Cardiac septum (tissue), 1 donor: Measurements from ENCODE around the gene CERKL. TPM values are rescaled to one million over a fixed set of nuclear protein-coding genes. Genes with fewer than 3 reads are reported as not detected.

Experiments used
- DNase-seq: peaks from one replicate; pipeline ENCODE4 v3.0.0-alpha.2; 2020; ENCODE audit warnings: low spot score
- intact Hi-C: fragments of 100-400 bp; cut with DNase I; formaldehyde crosslinking; loops from one replicate; pipeline ENCODE4 v1.14.0; 2022
- total RNA-seq: library from RNA; stranded (reverse); fragmentation: NEBNext Ultra II Directional; extraction: Animal tissue kit (Norgen Biotek cat#: 25700); gene quantifications from one replicate; pipeline ENCODE4 v1.2.1, GENCODE V29; 2021
- donor health status: DM: no; HTN: no; CAD: no.

Gene CERKL
- total RNA-seq, 1 donor from 2014 or later: 0.11 TPM

DNA sequence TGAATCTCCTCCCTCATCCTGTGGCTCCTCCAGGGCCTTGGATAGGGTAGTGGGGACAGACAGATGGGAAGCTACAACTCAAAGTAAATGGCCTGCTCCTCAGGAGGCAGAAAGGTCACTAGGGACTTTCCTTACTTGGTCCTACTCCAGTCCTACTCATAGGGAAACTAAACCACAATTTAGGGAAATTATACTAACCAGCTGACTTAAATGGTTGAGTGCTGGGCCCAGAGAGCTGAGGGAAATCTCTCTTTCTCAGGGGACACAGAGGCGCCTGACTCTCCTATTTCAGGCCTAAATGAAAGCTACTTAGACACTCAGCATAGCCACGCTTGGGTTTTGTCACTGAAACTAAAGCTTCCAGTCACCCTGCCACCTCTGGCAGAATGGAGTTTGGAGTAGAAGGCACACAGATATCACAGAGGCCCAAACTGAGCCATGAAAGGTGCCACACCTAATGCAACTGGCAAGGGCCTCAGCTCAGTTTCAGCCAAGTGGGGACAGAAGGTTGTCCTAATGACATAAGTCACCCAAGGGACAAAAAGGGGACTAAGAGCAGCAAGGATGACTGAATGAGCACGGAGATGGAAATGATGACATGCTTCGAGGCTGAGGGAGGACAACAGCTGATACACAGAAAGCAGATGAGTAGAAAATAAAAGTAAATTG, 24.0 kb downstream of the CERKL start:
- intact Hi-C loops: no loop called here
- no peak for DNase-seq

DNA sequence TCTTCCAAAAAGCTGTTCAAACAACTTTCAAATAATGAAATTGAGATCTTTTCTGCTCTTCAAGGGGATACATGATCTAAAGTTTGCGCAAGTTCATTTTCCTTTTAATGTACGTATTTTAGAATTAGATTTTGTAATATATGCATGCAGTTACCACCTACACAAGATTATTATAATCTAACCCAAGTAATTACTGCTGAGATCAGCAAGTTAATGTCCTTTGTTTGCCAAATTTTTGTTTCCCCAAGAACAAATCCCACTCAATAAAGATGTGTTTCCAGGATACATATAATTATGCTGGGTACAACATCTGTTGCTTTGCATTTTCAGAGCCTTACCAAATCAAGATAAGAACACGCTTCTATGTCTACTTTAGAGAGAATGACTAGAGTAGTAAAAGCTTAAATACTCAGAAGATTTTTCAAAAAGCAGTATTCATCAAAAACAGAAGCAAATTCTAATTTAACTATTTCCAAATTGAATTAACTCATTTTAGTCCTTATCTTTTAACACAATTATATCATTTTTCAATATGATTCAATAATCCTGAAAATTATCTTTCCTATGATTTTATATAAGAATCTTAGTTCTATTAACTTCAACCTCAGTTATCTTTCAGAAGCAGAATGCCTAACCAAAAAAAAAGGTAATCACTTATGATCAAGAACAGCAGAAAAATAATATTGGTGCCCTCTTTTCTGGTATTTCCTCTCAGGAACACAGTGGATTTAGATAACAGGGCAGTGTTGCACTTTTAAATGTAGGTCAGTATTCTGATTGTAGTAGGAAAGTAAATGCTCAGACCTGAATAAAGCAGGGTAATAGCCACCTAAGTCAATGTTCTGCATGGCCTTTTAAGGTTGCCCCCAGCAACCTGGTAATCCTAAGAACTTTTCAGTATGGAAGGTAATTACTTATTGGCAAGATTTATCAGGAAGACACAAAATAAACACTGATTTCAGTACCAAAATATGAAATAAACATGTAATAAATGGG, 28.0 kb downstream of the CERKL start:
- intact Hi-C loops: no loop called here
- DNase-seq: no peak

DNA sequence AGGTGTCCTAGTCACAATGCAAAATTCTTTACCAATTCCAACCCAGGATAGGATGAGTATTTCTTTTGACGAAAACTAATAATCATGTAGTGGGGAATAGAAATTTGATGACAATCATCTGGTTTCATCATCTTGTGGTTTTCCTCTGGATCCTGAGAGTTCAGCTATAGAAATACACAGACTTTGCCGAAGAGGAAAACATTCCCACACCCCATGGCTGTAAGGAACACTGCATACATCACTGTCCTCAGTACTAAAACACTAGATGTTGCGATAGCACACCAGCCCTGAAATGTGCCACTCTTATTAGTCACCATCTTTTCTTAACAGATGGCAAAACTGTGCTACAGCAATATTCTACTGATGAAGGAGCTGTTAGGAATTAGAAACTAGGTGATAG, 29.4 kb downstream of the CERKL start:
- intact Hi-C loops: no loop called here
- DNase-seq: no peak

DNA sequence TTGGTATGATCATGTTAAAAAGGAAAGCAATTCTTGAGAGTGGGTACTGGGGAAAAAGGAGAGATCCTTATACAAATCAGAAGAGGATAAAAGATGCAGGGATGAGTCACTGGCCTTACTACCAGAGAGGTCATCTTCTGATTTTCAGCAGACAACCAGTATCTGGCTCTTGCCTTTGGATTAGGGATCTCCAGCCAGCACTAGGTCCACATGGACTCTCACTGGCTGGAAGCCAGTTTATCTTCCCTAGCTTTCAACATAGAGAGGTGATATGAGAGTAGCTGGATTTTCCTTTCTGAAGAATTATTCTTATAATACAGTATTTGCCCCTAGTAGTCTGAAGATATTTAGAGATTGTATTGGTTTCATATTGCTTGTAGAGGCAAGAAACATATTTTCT, 30.2 kb downstream of the CERKL start:
- DNase-seq: no peak
- intact Hi-C loops: no loop called here

DNA sequence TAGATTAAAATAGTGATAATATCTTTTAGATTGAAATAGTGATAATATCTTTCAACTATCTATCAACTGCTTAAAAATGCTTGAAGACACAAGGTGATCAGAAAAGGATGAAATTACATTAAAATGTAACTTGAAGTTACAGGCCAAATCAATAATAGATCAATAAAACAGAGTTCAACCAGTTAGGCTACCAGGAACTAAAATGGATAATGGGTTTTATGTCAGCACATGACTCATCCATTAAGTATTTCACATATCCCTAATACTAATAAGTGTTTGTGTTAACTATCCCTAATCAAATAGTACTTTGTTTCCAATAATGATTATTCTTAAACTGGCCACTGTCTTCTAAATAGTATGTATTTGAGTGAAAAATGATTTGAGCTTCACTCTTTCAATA, 33.7 kb downstream of the CERKL start:
- intact Hi-C loops: no loop called here
- DNase-seq: no peak

DNA sequence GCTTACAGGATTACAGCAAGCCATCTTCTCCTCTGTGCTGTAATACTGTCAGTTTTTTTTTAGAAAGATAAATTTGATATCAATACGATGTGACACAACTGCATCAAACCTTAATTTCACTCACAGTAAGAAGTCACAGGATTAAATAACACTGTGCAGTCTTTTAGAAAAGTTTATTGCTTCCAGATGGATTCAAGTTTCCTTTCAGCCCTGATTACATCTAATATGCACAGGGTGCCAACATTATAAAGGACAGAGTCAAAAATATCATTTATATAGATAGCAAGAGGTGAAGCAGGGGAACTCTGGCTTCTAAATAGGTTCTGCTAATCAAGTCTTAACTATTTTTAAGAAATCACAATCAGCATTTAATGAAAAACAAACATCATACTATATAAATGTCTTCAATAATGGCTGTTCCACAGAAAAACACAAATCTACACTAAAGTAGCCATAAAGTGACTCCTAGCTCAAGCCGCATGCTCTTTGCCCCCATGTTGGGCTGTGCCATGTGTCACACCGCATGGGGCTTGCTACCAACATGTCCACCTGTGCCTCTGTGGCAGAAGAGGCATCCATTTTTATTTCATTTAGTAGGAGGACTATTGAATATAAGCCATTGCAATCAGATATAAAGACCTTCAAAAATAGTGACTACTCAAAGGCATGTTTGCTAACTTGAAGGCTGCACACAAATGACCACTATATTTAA, 35.0 kb downstream of the CERKL start:
- DNase-seq: no peak
- intact Hi-C loops: no loop called here

DNA sequence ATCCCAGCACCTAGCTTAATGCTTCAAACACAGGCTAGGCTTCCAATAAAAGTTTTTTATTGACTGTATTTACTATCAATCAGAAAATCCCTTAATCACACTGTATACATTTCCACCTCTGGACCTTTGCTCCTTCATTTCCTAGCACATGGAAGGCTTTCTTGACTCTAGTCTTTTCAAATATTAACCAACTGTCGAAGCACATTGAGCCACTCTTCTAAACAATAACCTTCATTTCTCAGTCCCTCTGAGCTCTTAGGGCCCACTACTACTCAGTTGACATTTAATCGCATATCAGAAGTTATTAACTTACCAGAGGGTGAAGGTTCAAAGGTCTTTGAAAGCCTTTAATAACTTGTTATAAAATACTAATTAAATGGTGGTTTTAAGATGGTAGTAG, 37.4 kb downstream of the CERKL start:
- intact Hi-C loops: no loop called here

DNA sequence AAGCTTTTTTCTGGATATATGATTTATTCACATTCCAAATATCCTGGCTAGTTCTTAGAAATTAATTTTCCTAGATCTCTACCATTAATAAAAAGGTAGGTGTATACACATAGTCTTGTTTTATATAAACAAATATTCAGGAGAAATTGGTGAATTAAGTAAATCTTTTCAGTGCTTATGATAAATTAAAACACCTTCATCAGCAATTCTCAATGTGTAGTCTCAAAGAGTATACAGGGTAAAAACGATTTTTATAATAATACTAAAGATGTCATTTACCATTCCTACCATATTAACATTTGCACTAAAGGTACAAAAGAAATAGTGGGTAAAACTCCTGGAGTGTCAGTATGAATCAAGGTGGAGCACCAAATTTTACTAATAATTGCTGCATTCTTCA, 40.2 kb downstream of the CERKL start:
- no peak for DNase-seq
- intact Hi-C loops: no loop called here

More for the DNA sequence above, 37.4 kb downstream of the CERKL start:
- DNase-seq: no peak

DNA sequence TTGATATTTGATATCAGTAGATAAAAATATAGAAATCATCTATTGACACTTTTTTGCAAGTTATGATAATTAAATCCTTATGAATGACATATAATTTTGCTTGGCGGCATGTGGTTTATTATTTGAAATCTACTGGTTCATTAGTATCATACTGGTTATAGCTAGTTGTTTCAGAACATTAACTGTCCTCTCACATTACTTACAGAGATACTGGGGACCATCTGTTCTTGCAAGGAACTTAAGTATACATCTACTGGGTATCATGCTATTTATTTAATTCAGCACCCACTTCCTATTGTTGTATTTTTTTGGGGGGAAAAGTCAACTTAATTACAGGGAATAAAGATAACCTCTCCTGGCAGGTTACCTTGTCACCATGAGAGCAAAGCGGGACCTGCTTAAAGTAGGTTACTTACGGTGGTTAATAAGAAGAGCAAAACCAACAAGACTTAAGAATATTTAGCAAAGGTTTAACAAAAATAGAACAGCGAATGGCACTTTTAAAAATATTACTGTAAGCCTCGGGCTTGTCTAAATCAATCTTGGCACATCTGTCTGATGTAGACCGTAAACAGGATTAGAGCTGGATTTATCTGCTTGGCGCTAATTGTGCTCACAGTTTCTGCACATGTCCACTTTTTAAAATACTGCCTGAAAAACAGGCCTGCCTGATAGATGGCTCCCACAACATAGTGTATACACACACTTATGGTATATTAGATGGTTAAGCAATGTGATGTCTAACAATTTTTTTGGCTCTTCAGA, 41.8 kb downstream of the CERKL start:
- intact Hi-C loops: no loop called here
- no peak for DNase-seq

DNA sequence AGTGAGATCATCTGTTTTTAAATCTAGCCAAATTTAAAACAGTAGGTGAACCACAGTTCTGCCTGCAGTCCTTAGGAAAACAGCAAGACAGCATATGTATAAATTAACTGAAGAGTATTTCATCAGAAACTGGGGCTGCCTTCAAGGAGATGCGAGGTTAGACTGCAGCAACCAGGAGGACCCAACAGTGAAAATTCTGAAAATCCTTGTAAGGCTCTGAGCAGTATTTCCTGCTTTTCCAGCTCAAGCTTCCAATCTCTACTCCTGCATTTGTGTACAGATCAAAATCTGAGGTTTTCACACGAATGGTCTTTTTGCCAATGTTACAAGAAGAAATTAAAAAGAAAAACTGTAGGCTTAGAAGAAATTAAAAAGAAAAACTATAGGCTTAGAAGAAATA, 43.7 kb downstream of the CERKL start:
- intact Hi-C loops: no loop called here
- DNase-seq: no peak

DNA sequence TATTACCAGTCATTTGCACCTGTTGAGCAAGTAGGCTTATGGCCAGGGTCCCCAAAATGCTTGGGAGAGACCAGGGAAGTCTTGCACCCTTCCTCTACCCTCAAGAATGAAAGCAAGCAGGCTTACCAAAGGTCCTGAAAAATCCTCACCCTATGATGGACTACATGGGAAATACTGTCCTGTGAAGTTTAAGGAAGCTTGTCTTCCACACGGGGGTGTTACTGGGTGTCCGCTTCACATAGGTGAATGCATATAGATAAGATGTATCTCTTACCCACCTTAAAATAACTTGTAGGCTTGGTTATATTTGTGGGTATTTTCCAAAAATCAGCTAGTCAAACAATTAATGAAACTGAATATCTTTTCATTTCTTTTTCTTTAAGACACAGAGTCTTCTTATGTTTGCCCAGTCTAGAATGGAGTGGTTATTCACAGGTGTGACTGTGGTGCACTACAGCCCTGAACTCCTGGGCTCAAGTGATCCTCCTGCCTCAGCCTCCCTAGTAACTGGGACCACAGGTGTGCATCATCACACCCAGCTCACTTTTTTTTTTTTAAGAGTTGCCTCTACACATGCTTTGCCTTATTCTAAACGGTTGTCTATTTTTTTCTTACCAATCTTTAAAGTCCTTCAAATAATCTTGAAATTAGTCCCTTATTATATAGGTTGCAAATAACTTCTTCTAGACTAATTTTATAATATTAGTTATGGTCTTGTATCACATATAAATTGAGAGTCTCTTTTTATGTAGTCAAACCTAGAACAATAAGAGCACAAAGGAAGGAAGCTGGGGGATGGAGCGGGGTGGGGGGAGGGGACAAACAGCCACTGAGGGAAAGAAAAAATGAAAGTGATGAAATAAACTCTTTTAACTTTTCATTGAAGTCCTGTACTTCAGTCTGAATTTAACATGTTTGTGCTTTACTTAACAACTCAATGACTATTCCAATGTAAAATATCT, 49.0 kb downstream of the CERKL start:
- DNase-seq: no peak
- intact Hi-C loops: no loop called here

DNA sequence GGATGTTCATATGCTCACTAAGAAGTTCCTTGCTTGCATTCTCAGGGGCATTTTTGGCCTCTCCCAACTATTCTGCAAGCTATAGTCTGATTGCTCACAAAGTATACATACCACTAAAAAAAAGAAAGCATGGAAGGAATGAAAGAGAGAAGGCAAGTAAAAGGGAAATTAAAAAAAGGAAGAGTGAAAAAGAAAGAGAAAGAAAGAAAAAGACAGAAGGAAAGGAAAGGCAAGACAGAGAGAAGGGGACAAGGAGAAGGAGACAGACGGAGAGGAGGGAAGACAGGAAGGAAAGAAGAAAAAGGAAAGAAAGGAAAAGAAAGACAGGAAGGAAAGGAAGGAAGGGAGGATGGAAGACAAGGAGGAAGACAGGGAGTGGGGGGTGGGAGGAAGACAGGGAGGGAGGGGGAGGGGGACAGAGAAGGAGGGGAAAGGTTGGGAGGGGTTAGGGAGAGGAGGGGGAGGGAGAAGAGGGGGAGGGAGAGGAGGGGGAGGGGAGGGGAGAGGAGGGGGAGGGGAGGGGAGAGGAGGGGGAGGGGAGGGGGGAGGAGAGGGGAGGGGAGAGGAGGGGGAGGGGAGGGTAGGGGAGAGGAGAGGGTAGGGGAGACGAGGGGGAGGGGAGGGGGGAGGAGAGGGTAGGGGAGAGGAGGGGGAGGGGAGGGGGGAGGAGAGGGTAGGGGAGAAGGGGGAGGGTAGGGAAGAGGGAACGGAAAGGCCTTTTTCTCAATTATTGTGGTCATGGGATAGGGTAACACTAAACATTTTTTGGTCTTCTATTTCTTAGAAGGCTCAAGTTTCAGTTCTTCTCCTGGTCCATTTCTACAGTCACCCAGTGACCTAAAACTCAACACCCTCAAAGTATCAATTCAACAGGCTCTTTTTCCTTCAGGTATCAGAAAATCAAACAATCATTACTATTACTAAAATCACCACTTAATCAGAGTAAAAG, 50.7 kb downstream of the CERKL start:
- intact Hi-C loops: no loop called here

DNA sequence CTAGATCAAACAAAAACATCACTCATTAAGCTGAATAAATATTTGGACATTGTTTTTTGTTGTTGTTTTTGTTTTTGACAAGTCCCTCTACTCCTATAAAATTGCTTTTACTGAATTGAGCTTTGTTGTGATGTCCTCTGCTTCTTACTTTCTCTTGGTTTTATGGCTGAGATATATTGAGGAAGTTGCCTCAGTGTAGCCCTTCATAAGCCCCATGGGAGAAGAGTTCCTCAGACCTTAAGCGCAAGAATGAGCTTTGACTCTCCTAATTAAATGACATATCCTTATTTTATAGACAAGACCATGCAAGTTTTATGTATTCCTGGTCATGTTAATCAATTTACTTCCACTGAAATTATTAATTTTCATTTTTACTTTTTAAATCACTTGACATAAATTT, 54.9 kb downstream of the CERKL start:
- intact Hi-C loops: no loop called here

More for the DNA sequence above, 50.7 kb downstream of the CERKL start:
- no peak for DNase-seq

DNA sequence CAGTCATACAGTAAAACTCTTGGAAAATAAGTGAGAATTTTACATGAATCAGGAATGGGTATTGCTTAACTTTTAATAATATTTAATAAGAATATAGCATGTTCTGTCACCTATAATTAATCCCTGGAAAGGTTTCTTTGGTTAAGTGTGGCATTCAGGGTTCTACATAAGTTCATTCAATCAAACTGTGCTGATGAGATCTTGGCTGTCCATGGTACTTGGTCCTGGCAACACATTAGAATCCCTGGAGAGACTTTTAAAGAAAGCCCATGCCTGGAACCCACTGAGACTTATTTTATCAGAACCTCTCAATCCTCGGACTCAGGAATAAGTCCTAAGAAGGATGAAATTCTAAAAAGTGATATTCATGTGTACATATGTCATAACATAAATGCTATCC, 60.3 kb downstream of the CERKL start:
- DNase-seq: no peak
- intact Hi-C loops: no loop called here

More for the DNA sequence above, 54.9 kb downstream of the CERKL start:
- DNase-seq: no peak

DNA sequence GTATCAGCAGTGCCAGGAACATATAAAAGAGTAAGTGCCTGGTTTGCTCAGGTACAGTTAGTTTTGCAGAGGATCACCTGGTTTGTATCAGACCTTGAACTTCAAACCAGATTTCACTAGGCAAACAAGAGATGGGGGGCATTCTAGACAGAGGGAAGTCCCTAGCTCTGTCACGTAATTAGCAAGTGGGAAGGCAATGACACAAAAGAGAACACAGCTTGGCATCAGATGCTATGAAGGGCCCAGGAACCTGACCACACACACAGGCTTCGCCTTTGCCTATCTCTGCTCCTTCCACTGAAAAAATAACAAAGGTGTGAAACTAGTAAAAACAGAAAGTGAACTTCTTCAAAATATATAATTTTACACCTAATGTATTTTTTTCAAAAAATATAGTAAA, 62.6 kb downstream of the CERKL start:
- no peak for DNase-seq
- intact Hi-C loops: no loop called here

DNA sequence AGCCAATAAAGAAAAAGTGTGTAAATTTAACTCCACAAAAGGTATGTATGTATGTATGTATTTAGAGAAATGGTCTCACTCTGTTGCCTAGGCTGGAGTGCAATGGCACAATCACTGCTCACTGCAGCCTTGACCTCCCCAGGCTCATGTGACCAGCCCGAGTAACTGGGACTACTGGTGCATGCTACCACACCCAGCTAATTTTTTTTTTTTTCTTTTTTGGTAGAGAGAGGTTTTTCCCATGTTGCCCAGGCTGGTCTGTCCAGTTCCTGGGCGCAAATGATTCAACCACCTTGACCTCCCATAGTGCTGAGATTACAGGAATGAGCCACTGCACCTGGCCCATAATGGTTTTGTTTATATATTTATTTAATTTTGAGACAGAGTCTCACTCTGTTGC, 67.1 kb downstream of the CERKL start:
- DNase-seq: no peak

DNA sequence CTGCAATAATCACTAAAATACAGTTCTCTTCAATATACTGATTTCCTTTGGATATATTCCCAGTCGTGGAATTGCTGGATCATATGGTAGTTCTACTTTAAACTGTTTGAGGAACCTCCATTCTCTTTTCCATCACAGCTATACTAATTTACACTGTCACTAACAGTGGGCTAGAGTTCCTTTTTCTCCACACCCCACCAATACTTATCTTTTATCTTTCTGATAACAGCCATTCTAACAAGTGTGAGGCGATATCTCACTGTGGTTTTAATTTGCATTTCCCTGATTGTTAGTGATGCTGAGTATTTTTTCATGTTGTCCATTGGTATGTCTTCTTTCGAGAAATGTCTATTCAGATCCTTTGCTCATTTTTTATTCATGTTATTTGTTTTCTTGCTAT, 68.4 kb downstream of the CERKL start:
- DNase-seq: no peak
- intact Hi-C loops: no loop called here

More for the DNA sequence above, 67.1 kb downstream of the CERKL start:
- intact Hi-C loops: no loop called here
